ENCODE measurements around the gene SLC9A3.
A peak's percentile ranks its signal among the peaks of the same experiment; 100 is the strongest.

The SLC9A3 gene

DNA sequence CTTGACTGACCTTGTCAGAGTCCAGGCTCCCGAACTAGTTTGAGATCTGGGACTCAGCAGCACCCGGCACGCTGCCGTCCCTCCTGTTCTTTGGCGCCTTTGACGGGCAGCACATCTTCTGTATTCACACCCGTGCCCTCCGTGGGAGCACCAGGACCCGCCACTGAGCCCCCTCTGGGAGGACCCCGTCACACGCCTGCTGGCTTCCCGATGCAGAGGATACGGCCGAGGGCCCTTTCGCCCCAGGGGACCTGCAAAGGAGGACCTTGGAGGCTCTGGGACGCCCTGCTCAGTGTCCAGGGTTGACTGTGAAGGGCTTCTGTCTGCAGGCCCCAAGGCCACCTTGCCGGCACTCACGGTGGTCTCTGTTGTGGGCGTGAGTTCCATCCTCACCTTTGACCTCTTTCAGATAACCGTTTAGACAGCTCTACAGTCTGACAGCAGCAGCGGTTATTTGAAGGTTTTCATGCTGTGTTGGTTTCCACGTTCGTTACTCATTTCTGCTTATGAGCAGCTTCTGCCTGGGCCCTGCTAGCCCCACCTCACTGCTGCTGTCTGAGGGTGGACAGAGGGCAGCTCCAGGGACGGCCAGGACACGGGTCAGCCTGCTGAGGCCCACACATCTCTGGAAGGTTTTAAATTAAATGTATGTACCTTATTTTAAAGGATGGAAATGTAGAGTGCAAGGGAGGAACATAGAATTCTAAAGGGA is 93.9 kb downstream of the SLC9A3 start:
- Histone ChIP-seq H3K27ac (ENCODE audit: extremely low read depth, low read depth, low read length) (no peak overlapping the region), H3K4me3 (ENCODE audit: low read depth, low read length) (no peak overlapping the region), H3K4me1 (ENCODE audit: control insufficient read depth, insufficient read depth, low read length) (0 out of 2 replicates have a peak, but pooled peaks cover 2% of the 10 kb centered on the region), H3K36me3 (ENCODE audit: control insufficient read depth in 2 of 2, insufficient read depth in 1 of 2, low read length in 2 of 2) (peaks cover 0 to 47% of the 10 kb centered on the region in 2 experiments; a peak in 2 of 3 replicates), H3K9me3 (ENCODE audit: control insufficient read depth, insufficient read depth, low read depth, low read length) (no peaks in the 10 kb centered on the region)
- POLR2A ChIA-PET: interaction anchor here (0.8 kb wide), 1 partner anchor 113 kb away, joined by 3 read pairs; no protein-coding TSS in a partner anchor
- TF ChIP-seq KLF8 (tag by site-specific recombination; IDR thresholded peaks at IDR 0.05) (no peak), YY2 (tag by site-specific recombination; IDR thresholded peaks at IDR 0.05) (no peak), ZNF76 (tag by site-specific recombination; IDR thresholded peaks at IDR 0.05; ENCODE audit: borderline replicate concordance, low read depth) (no peak), WT1 (tag by site-specific recombination; IDR thresholded peaks at IDR 0.05) (no peak), GFI1B (tag by site-specific recombination; IDR thresholded peaks at IDR 0.05) (no peak), ZNF600 (tag by site-specific recombination; IDR thresholded peaks at IDR 0.05) (no peak), ZNF830 (tag by site-specific recombination; IDR thresholded peaks at IDR 0.05; ENCODE audit: low read depth) (no peak), ZNF549 (tag by site-specific recombination; IDR thresholded peaks at IDR 0.05) (no peak), ZSCAN30 (tag by site-specific recombination; IDR thresholded peaks at IDR 0.05) (no peak), MYNN (tag by site-specific recombination; IDR thresholded peaks at IDR 0.05; ENCODE audit: borderline replicate concordance) (no peak), ZNF248 (tag by site-specific recombination; IDR thresholded peaks at IDR 0.05) (no peak), ZNF394 (tag by site-specific recombination; IDR thresholded peaks at IDR 0.05; ENCODE audit: borderline replicate concordance) (no peak), HOXA7 (CRISPR knock-in tag; IDR thresholded peaks at IDR 0.05; ENCODE audit: borderline replicate concordance) (no peak), ZFHX2 (tag by site-specific recombination; conservative IDR thresholded peaks at IDR 0.05) (no peak), ZNF19 (tag by site-specific recombination; IDR thresholded peaks at IDR 0.05; ENCODE audit: low read depth) (no peak), MEIS1 (CRISPR knock-in tag; IDR thresholded peaks at IDR 0.05; ENCODE audit: borderline replicate concordance) (no peak)
- TF ChIP-seq, protein P1, sequence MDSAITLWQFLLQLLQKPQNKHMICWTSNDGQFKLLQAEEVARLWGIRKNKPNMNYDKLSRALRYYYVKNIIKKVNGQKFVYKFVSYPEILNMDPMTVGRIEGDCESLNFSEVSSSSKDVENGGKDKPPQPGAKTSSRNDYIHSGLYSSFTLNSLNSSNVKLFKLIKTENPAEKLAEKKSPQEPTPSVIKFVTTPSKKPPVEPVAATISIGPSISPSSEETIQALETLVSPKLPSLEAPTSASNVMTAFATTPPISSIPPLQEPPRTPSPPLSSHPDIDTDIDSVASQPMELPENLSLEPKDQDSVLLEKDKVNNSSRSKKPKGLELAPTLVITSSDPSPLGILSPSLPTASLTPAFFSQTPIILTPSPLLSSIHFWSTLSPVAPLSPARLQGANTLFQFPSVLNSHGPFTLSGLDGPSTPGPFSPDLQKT (IDR thresholded peaks at IDR 0.05; ENCODE audit: borderline replicate concordance, low read depth, low read length): no peak
- TF ChIP-seq, protein P2, sequence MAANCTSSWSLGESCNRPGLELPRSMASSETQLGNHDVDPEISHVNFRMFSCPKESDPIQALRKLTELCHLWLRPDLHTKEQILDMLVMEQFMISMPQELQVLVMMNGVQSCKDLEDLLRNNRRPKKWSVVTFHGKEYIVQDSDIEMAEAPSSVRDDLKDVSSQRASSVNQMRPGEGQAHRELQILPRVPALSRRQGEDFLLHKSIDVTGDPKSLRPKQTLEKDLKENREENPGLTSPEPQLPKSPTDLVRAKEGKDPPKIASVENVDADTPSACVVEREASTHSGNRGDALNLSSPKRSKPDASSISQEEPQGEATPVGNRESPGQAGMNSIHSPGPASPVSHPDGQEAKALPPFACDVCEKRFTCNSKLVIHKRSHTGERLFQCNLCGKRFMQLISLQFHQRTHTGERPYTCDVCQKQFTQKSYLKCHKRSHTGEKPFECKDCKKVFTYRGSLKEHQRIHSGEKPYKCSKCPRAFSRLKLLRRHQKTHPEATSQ (tag by site-specific recombination; IDR thresholded peaks at IDR 0.05): no peak
- TF ChIP-seq, protein P3, sequence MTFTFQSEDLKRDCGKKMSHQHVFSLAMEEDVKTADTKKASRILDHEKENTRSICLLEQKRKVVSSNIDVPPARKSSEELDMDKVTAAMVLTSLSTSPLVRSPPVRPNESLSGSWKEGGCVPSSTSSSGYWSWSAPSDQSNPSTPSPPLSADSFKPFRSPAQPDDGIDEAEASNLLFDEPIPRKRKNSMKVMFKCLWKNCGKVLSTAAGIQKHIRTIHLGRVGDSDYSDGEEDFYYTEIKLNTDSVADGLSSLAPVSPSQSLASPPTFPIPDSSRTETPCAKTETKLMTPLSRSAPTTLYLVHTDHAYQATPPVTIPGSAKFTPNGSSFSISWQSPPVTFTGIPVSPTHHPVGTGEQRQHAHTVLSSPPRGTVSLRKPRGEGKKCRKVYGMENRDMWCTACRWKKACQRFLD (tag by site-specific recombination; IDR thresholded peaks at IDR 0.05): no peak
- CTCF ChIA-PET: interaction anchor here (0.6 to 7.3 kb wide), 19 partner anchors 13 to 737 kb away, joined by 3 to 137 read pairs (median 5); partner anchors contain the start of gene AHRR

DNA sequence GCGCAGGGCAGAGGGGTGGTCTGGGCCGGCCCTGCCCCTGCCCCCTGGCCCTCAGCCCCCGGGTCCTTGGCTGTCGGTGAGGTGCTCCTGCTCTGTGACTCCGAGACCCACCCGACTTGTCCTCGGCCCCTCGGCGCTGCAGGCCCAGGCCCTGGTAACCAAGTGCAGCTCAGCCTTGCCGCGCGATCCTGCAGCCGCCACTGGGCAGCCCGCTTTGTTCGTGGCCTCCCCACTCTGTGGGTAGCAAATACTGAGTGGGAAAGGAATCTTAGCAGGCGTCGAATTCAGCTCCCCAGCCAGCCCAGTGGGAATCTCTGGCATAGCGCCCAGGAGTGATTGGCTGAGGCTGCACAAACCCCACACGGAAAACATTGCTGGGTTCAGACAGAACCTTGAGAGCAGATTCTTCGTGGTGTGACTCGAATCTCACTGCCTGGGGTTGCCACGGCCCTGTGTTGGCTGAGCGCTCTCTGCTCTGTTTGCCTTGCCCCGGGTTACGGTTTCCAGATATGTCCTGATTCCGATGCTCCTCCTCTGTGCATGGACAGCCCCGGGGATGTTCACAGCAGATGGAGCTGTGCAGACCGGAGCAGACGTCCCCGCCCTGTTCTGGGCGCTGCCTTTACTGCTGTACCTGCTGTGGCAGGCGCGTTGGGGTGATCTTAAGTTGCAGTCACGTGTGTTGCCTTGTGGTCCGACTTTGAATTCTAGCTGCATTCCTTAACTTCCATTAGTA is 94.6 kb downstream of the SLC9A3 start:
- Histone ChIP-seq H3K36me3 (ENCODE audit: control insufficient read depth in 2 of 2, insufficient read depth in 1 of 2, low read length in 2 of 2) (peaks cover 0 to 50% of the 10 kb centered on the region in 2 experiments; a peak in 2 of 3 replicates), H3K9me3 (ENCODE audit: control insufficient read depth, insufficient read depth, low read depth, low read length) (no peaks in the 10 kb centered on the region), H3K27ac (ENCODE audit: extremely low read depth, low read depth, low read length) (no peak overlapping the region), H3K4me3 (ENCODE audit: low read depth, low read length) (no peak overlapping the region), H3K4me1 (ENCODE audit: control insufficient read depth, insufficient read depth, low read length) (0 out of 2 replicates have a peak, but pooled peaks cover 2% of the 10 kb centered on the region)
- ChIA-PET POLR2A (no interaction called here), CTCF (interaction anchor here (0.6 to 7.3 kb wide), 11 partner anchors 12 to 737 kb away, joined by 3 to 137 read pairs (median 3); partner anchors contain the start of gene AHRR)
- peak; percentile 76 for TF ChIP-seq ZFHX2 (tag by site-specific recombination; conservative IDR thresholded peaks at IDR 0.05)
- 0 out of 2 replicates have a peak, but pooled peaks have one; percentile 41 for TF ChIP-seq ZNF600 (tag by site-specific recombination; IDR thresholded peaks at IDR 0.05)
- 0 out of 2 replicates have a peak, but pooled peaks have one; percentile 26 for TF ChIP-seq ZNF121 (tag by site-specific recombination; IDR thresholded peaks at IDR 0.05)
- TF ChIP-seq ZFP3 (tag by site-specific recombination; IDR thresholded peaks at IDR 0.05; ENCODE audit: low read depth): no peak
- TF ChIP-seq ZIC2 (tag by site-specific recombination; IDR thresholded peaks at IDR 0.05): peak; percentile 25; the same call in 1 of the 2 replicates
- no peak for TF ChIP-seq IKZF3 (tag by site-specific recombination; IDR thresholded peaks at IDR 0.05)
- no peak for TF ChIP-seq ZNF426 (tag by site-specific recombination; IDR thresholded peaks at IDR 0.05)
- peak; percentile 52; the same call in 1 of the 2 replicates for TF ChIP-seq EGR2 (tag by site-specific recombination; IDR thresholded peaks at IDR 0.05; ENCODE audit: low read depth)
- no peak for TF ChIP-seq KLF9 (tag by site-specific recombination; IDR thresholded peaks at IDR 0.05; ENCODE audit: low read depth)
